Colon (tissue), 2 donors: Measurements from ENCODE around the gene GRID2.
"Not testable (repeated sequence)": the region's sequence is repeated elsewhere in the genome, so short reads cannot be mapped to it uniquely, and the experiment has no call there.

ENCODE experiments used
- FAIRE-seq: peaks from 2 replicates; lab custom pipeline; 2012; peaks lifted over from hg19 to GRCh38; lab: Jason Lieb, UNC
- donor health status: control.
- donor health status: control.

The GRID2 gene

GRCh38 chr4:93201471-93202096, 897.8 kb downstream of the GRID2 start:
- FAIRE-seq = no peak

GRCh38 chr4:93203708-93204107, 899.9 kb downstream of the GRID2 start:
- FAIRE-seq = no peak

GRCh38 chr4:93212250-93212649, 908.5 kb downstream of the GRID2 start:
- no peak for FAIRE-seq

GRCh38 chr4:93216646-93217045, 912.9 kb downstream of the GRID2 start:
- no peak for FAIRE-seq

- no peak for FAIRE-seq
These were observed 913.7 kb downstream of the GRID2 start for GRCh38 chr4:93217431-93217830.

- FAIRE-seq = no peak
These were observed 918.0 kb downstream of the GRID2 start for GRCh38 chr4:93221771-93222170.

- FAIRE-seq = no peak
These were observed 924.3 kb downstream of the GRID2 start for GRCh38 chr4:93228021-93228420.

GRCh38 chr4:93232883-93233282, 929.1 kb downstream of the GRID2 start:
- no peak for FAIRE-seq

- FAIRE-seq = no peak
These were observed 933.8 kb downstream of the GRID2 start for GRCh38 chr4:93237521-93237920.

GRCh38 chr4:93243262-93243661, 939.5 kb downstream of the GRID2 start:
- FAIRE-seq = no peak

GRCh38 chr4:93261207-93261606, 957.4 kb downstream of the GRID2 start:
- no peak for FAIRE-seq

- no peak for FAIRE-seq
These were observed 959.4 kb downstream of the GRID2 start for GRCh38 chr4:93263166-93263565.

- no peak for FAIRE-seq
These were observed 964.0 kb downstream of the GRID2 start for GRCh38 chr4:93267747-93268146.

- no peak for FAIRE-seq
These were observed 981.6 kb downstream of the GRID2 start for GRCh38 chr4:93285346-93285745.

- no peak for FAIRE-seq
These were observed 985.5 kb downstream of the GRID2 start for GRCh38 chr4:93289241-93289640.

GRCh38 chr4:93289831-93290230, 986.1 kb downstream of the GRID2 start:
- no peak for FAIRE-seq

- FAIRE-seq = no peak
These were observed 995.4 kb downstream of the GRID2 start for GRCh38 chr4:93299118-93299517.

- FAIRE-seq = not testable (repeated sequence)
These were observed 997.2 kb downstream of the GRID2 start for GRCh38 chr4:93300780-93301555.

GRCh38 chr4:93302310-93302709, 998.5 kb downstream of the GRID2 start:
- no peak for FAIRE-seq

- no peak for FAIRE-seq
These were observed 999.7 kb downstream of the GRID2 start for GRCh38 chr4:93303440-93303839.

GRCh38 chr4:93312299-93312698, 1008.5 kb downstream of the GRID2 start:
- FAIRE-seq = no peak

- FAIRE-seq = no peak
These were observed 1009.4 kb downstream of the GRID2 start for GRCh38 chr4:93313197-93313596.

GRCh38 chr4:93317057-93317456, 1013.3 kb downstream of the GRID2 start:
- FAIRE-seq = no peak

GRCh38 chr4:93317561-93317960, 1013.8 kb downstream of the GRID2 start:
- no peak for FAIRE-seq
